ENCODE data around the gene C1orf232.

The C1orf232 gene

GRCh38 chr1:26168410-26169197, at the start of gene C1orf232:
Gene C1orf232 (minus strand): TSS chr1:26168963. CDS start chr1:26168499, 464 bp downstream.
- DNase-seq (ENCODE audit: low read depth in 2 of 2), result no peak

GRCh38 chr1:26215246-26215645, 46.5 kb upstream of the C1orf232 start:
- DNase-seq (ENCODE audit: low read depth in 2 of 2), result no peak

GRCh38 chr1:26213335-26213905, 44.7 kb upstream of the C1orf232 start:
- DNase-seq (ENCODE audit: low read depth in 2 of 2), result no peak

GRCh38 chr1:26212726-26213125, 44.0 kb upstream of the C1orf232 start:
- no peak for DNase-seq (ENCODE audit: low read depth in 2 of 2)

GRCh38 chr1:26210147-26210870, 41.5 kb upstream of the C1orf232 start:
- no peak for DNase-seq (ENCODE audit: low read depth in 2 of 2)

- no peak for DNase-seq (ENCODE audit: low read depth in 2 of 2)
Observed at GRCh38 chr1:26203642-26204318, 35.0 kb upstream of the C1orf232 start.

- DNase-seq (ENCODE audit: low read depth in 2 of 2), result no peak
Observed at GRCh38 chr1:26200413-26200812, 31.6 kb upstream of the C1orf232 start.

- DNase-seq (ENCODE audit: low read depth in 2 of 2), result no peak
Observed at GRCh38 chr1:26197813-26198212, 29.1 kb upstream of the C1orf232 start.

GRCh38 chr1:26197301-26197700, 28.5 kb upstream of the C1orf232 start:
- no peak for DNase-seq (ENCODE audit: low read depth in 2 of 2)

GRCh38 chr1:26195805-26196204, 27.0 kb upstream of the C1orf232 start:
- no peak for DNase-seq (ENCODE audit: low read depth in 2 of 2)

GRCh38 chr1:26191739-26192138, 23.0 kb upstream of the C1orf232 start:
- DNase-seq (ENCODE audit: low read depth in 2 of 2), result no peak

GRCh38 chr1:26190373-26190987, 21.7 kb upstream of the C1orf232 start, which contains the start of gene CATSPER4:
Gene CATSPER4 (plus strand): TSS chr1:26190602. CDS start chr1:26190628, 26 bp downstream.
- DNase-seq (ENCODE audit: low read depth in 2 of 2), result no peak

- DNase-seq (ENCODE audit: low read depth in 2 of 2), result no peak
Observed at GRCh38 chr1:26189751-26190275, 21.1 kb upstream of the C1orf232 start.

- no peak for DNase-seq (ENCODE audit: low read depth in 2 of 2)
Observed at GRCh38 chr1:26189331-26189730, 20.6 kb upstream of the C1orf232 start.

GRCh38 chr1:26188477-26188876, 19.7 kb upstream of the C1orf232 start:
- DNase-seq (ENCODE audit: low read depth in 2 of 2), result no peak

- DNase-seq (ENCODE audit: low read depth in 2 of 2), result no peak
Observed at GRCh38 chr1:26187882-26188281, 19.1 kb upstream of the C1orf232 start.

- no peak for DNase-seq (ENCODE audit: low read depth in 2 of 2)
Observed at GRCh38 chr1:26184883-26185282, 16.1 kb upstream of the C1orf232 start.

GRCh38 chr1:26184086-26184485, 15.3 kb upstream of the C1orf232 start:
- no peak for DNase-seq (ENCODE audit: low read depth in 2 of 2)

- no peak for DNase-seq (ENCODE audit: low read depth in 2 of 2)
Observed at GRCh38 chr1:26182383-26182696, 13.6 kb upstream of the C1orf232 start.

GRCh38 chr1:26181586-26182382, 13.0 kb upstream of the C1orf232 start:
- DNase-seq (ENCODE audit: low read depth in 2 of 2), result no peak

- no peak for DNase-seq (ENCODE audit: low read depth in 2 of 2)
Observed at GRCh38 chr1:26180010-26180506, 11.3 kb upstream of the C1orf232 start.
